DOHH2 (cell line): ENCODE data around the gene PHGDH.
"Not testable (repeated sequence)": the region's sequence is repeated elsewhere in the genome, so short reads cannot be mapped to it uniquely, and the experiment has no call there.

Experiments
- CTCF ChIP-seq: fragments of 200-600 bp; sonication (generic); IDR thresholded peaks from one replicate; pipeline ENCODE4 v1.5.1; 2014; ENCODE audit warnings: antibody characterized with exemption, mild to moderate bottlenecking, low read depth, low read length; ENCODE audit not compliant: poor library complexity, severe bottlenecking
- EZH2phosphoT487 ChIP-seq: fragments of 200-600 bp; sonication (generic); IDR thresholded peaks from 2 replicates; pipeline ENCODE4 v1.6.1; 2017; ENCODE audit warnings: borderline replicate concordance, mild to moderate bottlenecking, antibody characterized with exemption, low read length, moderate library complexity, mixed read lengths

DNA sequence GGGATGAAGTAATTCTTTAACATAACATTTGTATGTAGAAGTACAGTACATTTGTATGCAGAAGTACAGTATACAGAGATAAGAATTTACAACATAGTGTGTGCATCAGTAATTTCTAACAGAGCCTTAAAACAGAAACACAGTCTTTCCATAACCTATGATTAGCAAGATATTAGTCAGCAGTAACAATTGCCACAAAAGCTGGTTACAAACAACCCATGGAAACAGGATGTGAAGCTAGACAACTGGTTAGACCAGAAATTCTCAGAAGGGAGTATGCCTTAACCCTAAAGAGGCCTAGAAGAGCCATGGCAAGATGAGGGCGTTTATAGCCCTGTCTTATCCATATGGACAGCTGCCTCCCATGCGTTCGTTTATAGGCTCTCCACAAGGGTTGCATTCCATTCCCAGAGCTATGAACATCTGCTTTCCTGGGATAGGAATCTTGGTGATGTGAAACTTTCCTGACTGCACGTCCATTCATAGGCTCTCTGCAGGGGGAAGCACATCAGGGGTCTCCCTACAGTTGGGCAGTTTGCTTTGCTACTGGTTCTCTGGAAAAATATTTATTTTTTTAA lies 74.8 kb downstream of the PHGDH start:
- not testable (repeated sequence) for TF ChIP-seq CTCF, EZH2phosphoT487
